OCI-LY1 (cell line): Measurements from ENCODE around the gene GMCL2.

Source experiments
- EZH2 ChIP-seq: fragments of 200-600 bp; sonication (generic), shearing (Covaris generic); IDR thresholded peaks from 2 replicates; pipeline ENCODE4 v1.8.0; 2017; ENCODE audit warnings: borderline replicate concordance, mixed run types, mild to moderate bottlenecking, antibody characterized with exemption, low read length, moderate library complexity, mixed read lengths
- TF ChIP-seq, protein P1 (sequence below): fragments of 200-600 bp; sonication (generic), shearing (Covaris generic); IDR thresholded peaks from 2 replicates; pipeline ENCODE4 v1.5.1; 2017; ENCODE audit warnings: mild to moderate bottlenecking, antibody characterized with exemption, low read length, moderate library complexity, mixed read lengths

DNA sequence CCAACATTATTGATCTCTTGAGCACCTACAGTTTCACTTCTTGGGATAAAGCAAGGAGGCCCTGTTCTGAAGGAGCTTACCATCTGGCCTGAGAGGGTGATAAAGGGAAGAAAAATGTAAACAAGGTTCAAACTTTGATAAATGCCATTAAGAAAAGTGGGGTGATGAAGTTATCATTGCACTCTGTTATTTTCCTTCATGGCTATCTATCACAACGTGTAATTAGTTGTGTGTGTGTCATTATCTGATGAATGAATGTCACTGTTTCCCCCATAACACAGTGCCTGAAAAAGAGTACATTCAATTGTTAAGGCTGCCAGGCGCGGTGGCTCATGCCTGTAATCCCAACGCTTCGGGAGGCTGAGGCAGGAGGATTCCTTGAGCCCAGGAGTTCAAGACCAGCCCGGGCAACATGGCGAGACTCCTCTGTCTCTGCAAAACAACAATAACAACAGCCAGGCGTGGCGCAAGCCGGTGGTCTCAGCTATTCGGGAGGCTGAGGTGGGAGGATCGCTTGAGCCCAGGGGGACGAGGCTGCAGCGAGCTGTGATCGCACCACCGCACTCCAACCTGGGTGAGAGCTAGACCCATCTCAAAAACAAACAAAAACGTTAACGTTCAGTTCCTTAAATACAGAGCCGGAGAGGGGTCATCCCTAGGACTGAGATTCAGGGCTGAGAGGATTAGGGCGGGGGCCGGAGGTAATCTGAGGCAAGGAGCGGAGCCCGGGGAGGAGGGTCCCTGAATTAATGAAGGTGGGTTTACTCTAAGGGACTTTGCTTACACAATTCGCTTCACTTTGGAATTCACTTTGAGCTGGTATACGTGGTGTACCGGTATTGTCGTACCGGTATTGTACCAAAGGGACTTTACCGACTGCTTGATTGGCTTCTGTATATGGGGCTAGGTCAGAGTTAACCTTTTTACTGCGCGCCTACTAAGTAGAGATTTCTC is 34.4 kb downstream of the GMCL2 start:
- TF ChIP-seq EZH2 = no peak
- TF ChIP-seq, protein P1, sequence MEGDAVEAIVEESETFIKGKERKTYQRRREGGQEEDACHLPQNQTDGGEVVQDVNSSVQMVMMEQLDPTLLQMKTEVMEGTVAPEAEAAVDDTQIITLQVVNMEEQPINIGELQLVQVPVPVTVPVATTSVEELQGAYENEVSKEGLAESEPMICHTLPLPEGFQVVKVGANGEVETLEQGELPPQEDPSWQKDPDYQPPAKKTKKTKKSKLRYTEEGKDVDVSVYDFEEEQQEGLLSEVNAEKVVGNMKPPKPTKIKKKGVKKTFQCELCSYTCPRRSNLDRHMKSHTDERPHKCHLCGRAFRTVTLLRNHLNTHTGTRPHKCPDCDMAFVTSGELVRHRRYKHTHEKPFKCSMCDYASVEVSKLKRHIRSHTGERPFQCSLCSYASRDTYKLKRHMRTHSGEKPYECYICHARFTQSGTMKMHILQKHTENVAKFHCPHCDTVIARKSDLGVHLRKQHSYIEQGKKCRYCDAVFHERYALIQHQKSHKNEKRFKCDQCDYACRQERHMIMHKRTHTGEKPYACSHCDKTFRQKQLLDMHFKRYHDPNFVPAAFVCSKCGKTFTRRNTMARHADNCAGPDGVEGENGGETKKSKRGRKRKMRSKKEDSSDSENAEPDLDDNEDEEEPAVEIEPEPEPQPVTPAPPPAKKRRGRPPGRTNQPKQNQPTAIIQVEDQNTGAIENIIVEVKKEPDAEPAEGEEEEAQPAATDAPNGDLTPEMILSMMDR = no peak
